ENCODE results near the gene TRIL.

TRIL gene

GRCh38 chr7:28926871-28927597, 31.1 kb downstream of the TRIL start:
- H3K27ac ChIP-seq, result no peak overlapping the region
- CTCF ChIA-PET, result interaction anchor here (0.5 to 2.6 kb wide), 43 partner anchors 10 to 1192 kb away, joined by 3 to 33 read pairs (median 4); partner anchors contain the start of gene TRIL
- POLR2A ChIA-PET (ENCODE audit: low non-redundant PET), result no interaction called here
- DNase-seq (ENCODE audit: low spot score), result peak; percentile 82
- peak; percentile 88 for TF ChIP-seq CTCF (conservative IDR thresholded peaks at IDR 0.05; ENCODE audit: low read depth)

GRCh38 chr7:28922624-28923331, 35.4 kb downstream of the TRIL start:
- TF ChIP-seq CTCF (conservative IDR thresholded peaks at IDR 0.05; ENCODE audit: low read depth), result peak; percentile 80
- CTCF ChIA-PET, result interaction anchor here (0.6 to 3.9 kb wide), 30 partner anchors 11 to 998 kb away, joined by 3 to 46 read pairs (median 4); no protein-coding TSS in a partner anchor
- H3K27ac ChIP-seq, result no peak overlapping the region
- POLR2A ChIA-PET (ENCODE audit: low non-redundant PET), result no interaction called here
- peak; percentile 34 for DNase-seq (ENCODE audit: low spot score)

- peak; percentile 64 for DNase-seq (ENCODE audit: low spot score)
- ChIA-PET CTCF (interaction anchor here (0.6 to 3.9 kb wide), 33 partner anchors 10 to 999 kb away, joined by 3 to 46 read pairs (median 5); no protein-coding TSS in a partner anchor), POLR2A (ENCODE audit: low non-redundant PET) (no interaction called here)
- TF ChIP-seq CTCF (conservative IDR thresholded peaks at IDR 0.05; ENCODE audit: low read depth), result peak; percentile 86
- no peak overlapping the region for H3K27ac ChIP-seq
These were observed 36.3 kb downstream of the TRIL start for GRCh38 chr7:28921822-28922221.

GRCh38 chr7:28920424-28920823, 37.7 kb downstream of the TRIL start:
- no peak overlapping the region for H3K27ac ChIP-seq
- CTCF ChIA-PET, result interaction anchor here (0.6 to 3.9 kb wide), 6 partner anchors 36 to 610 kb away, joined by 3 to 46 read pairs (median 8); no protein-coding TSS in a partner anchor
- no peak for TF ChIP-seq CTCF (conservative IDR thresholded peaks at IDR 0.05; ENCODE audit: low read depth)
- POLR2A ChIA-PET (ENCODE audit: low non-redundant PET), result no interaction called here
- DNase-seq (ENCODE audit: low spot score), result no peak

GRCh38 chr7:28919510-28919909, 38.6 kb downstream of the TRIL start:
- POLR2A ChIA-PET (ENCODE audit: low non-redundant PET), result no interaction called here
- no peak for TF ChIP-seq CTCF (conservative IDR thresholded peaks at IDR 0.05; ENCODE audit: low read depth)
- CTCF ChIA-PET, result interaction anchor here (0.9 kb wide), 1 partner anchor 187 kb away, joined by 3 read pairs; no protein-coding TSS in a partner anchor
- no peak for DNase-seq (ENCODE audit: low spot score)
- H3K27ac ChIP-seq, result no peak overlapping the region

GRCh38 chr7:28908775-28909174, 49.4 kb downstream of the TRIL start:
- DNase-seq (ENCODE audit: low spot score), result no peak
- TF ChIP-seq CTCF (conservative IDR thresholded peaks at IDR 0.05; ENCODE audit: low read depth), result no peak
- ChIA-PET CTCF (no interaction called here), POLR2A (ENCODE audit: low non-redundant PET) (no interaction called here)
- no peak overlapping the region for H3K27ac ChIP-seq

Measured in RWPE1 (cell line).